ENCODE data around the gene CTNND2. TPM values are rescaled to one million over a fixed set of nuclear protein-coding genes. Genes with fewer than 3 reads are reported as not detected.
A peak's percentile ranks its signal among the peaks of the same experiment; 100 is the strongest.

The CTNND2 gene
- total RNA-seq, 1 experiment from 2014 or later = not detected

DNA sequence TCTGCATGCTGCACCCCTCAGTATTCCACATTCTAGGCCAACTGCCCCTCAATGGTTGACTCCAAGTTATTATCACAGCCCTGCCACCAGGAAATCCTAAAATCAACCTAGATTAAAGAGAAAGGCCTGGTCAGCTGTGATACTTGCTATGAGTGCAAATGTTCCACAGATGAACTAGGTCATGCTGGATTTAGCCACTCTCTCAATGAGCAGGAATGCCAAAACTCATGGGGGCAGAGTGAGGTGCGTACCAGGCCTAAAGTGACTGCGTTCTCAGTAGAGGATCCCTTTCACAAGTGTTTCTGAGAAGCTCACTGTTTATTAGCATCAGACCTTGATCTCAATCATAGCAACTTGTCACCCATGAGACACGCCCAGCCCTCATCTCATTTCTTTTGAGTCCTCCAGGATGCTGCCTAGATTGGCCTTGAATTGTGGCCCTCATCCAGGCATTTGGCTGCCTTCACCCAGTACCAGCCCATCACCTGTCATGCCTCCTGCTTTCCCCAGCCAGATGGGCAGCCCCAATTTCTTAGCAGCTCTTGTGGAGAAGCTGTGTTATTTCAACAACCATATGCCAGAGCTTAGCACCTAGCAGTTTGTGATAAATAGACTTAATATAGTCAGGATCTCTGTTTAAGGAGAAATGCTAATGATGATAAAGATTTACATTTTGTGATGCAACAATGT is 383.9 kb downstream of the CTNND2 start:
- DNase-seq (ENCODE audit: low read depth) = no peak

GRCh38 chr5:11519236-11519635 is 385.0 kb downstream of the CTNND2 start:
- no peak for DNase-seq (ENCODE audit: low read depth)

DNA sequence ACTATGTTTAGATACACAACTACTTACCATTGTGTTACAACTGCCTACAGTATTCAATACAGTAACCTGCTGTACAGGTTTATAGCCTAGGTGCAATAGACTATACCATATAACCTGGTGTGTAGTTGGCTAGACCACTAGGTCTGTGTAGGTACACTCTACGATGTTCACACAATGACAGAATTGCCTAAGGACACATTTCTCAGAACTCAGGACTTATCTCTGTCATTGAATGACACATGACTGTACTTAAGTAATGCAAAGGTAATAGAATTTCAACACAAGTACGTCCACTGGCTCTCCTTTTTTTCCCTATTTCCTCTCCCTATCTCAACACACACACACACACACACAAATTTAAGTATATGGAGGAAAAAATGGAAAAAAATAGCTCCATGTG is 385.6 kb downstream of the CTNND2 start:
- DNase-seq (ENCODE audit: low read depth) = no peak

DNA sequence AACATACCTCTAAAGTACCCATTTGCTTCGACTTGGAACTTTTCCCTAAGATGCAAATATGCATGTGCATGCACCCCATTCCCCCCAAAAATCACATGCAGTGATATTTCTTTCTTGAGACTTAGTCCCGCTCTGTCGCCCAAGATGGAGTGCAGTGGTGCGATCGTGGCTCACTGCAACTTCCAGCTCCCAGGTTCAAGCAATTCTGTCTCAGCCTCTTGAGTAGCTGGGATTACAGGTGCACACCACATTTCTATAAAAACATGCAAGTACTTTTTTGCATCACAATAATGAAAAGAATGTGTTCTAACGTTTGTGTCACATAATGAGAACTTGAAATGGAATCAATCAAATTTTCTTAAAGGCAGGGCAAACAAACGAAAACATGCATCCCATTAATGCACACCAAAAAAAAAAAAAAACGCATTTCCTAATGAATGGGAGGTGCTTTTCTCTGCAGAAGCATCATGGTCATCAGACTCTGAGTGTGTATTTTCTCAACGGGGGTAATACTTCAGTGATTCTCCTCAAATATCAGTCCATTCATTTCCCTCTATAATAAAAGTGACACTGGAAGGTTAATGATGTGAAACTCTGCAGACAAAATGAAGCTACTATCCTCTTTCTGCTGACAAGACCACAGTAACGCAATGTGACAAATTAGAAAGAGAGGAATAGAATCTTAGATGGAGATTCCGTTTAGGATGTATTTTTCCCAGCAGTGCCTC is 389.4 kb downstream of the CTNND2 start:
- no peak for DNase-seq (ENCODE audit: low read depth)

DNA sequence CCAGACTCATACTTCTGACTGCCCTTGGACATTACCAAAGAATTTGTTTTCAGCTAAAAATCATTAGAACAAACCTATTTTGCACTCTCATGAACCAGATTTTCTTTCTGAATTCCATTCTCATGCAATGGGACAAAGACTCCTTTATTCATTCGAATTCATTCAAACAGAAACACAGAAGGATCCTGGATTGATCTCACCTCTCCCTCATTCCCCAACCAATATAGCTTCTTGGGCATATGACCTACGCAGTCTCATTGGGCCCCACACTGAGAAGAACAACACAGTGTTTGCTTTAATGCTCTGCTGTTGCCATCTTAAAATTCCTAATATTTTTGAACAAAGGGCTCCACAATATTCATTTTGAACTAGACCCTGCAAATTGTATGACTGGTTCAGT is 392.4 kb downstream of the CTNND2 start:
- no peak for DNase-seq (ENCODE audit: low read depth)

DNA sequence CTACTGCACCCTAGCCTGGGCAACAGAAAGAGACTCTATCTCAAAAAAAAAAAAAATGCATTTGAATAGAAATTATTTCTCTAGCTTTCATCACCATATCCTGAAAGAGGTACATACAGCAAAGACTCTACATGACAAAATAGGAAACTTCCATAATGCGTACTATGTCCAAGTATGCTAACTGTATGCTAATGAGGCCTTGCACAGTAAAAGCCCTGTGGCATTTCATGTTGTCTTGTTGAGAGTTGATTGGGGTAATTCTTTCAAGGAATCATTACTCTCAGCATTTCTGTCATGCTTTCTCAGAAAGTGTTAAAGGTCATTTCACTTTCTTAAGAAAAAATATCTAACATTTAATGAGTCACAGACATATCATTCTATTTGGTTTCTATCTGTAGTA is 393.4 kb downstream of the CTNND2 start:
- DNase-seq (ENCODE audit: low read depth) = no peak

DNA sequence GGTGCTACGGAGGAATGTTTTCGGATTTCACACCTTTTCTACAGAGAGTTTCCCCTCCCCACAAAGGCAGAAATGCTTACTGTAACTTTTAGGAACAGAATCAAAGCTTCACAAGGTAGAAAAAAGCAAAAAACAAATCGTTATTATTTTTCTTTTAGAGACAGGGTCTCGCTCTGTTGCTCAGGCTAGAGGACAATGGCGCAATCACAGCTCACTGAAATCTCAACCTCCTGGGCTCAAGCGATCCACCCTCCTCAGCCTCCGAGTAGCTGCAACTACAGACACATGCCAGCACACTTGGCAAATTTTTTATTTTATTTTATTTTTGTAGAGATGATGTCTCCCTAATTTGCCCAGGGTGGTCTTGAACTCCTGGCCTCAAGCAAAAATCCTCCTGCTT is 394.5 kb downstream of the CTNND2 start:
- DNase-seq (ENCODE audit: low read depth) = no peak

- no peak for DNase-seq (ENCODE audit: low read depth)
Measured at GRCh38 chr5:11507156-11507910, 396.9 kb downstream of the CTNND2 start.

DNA sequence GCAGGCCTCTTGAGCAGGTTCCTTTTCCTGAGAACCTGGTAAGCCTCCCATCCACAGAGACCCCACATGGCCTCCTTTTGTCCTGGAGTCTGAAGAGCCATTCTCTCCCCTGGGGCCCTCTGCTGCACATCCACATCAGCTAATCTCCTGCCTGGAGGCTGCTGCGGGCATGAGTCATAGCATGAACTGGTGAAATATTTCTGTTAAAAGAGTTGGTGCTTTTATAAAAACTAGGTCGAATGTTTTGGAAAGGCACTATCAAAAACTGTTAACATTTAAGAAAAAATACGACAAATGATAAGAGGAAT is 399.4 kb downstream of the CTNND2 start:
- peak; percentile 62 for DNase-seq (ENCODE audit: low read depth)

- peak; percentile 11 for DNase-seq (ENCODE audit: low read depth)
Measured at GRCh38 chr5:11504065-11504885, 400.0 kb downstream of the CTNND2 start.

DNA sequence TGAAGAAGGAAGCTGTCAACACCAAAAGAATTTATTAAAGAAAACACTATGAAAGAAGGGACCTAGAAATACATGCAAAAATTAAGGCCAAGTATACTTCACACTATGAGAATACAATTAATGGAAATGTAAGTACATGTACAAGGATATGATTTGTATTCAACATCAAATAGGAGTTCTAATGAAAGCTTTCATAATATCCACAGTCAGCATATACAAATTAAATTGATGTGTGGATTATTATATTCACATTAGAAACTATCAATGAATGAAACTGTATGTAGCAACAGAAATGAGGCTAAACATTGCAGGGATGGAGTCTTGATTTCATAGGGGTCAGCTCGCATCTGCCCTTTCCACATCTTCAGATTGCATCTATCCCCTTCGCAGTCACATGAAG is 401.5 kb downstream of the CTNND2 start:
- DNase-seq (ENCODE audit: low read depth) = no peak

- DNase-seq (ENCODE audit: low read depth) = no peak
Measured at GRCh38 chr5:11497651-11498050, 406.6 kb downstream of the CTNND2 start.

GRCh38 chr5:11496137-11496719 is 408.0 kb downstream of the CTNND2 start:
- no peak for DNase-seq (ENCODE audit: low read depth)

DNA sequence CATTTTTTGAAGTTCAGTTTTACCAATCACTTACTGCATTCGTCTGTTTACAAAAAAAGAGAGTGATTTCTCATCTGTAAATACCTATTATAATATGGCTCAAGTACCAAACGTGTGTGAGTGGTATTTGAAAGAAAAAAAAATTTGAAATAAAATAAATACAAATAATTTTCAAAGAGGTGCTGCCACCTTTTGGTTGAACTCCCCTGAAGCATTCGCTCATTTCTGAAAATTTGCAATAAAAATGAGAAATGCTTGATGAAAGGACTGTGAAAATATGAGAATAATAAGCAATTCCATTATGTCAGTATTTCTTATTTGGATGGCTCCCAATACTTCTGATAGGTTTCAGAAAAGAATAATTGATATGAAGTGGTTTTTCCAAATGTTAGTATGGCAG is 409.9 kb downstream of the CTNND2 start:
- DNase-seq (ENCODE audit: low read depth) = no peak

DNA sequence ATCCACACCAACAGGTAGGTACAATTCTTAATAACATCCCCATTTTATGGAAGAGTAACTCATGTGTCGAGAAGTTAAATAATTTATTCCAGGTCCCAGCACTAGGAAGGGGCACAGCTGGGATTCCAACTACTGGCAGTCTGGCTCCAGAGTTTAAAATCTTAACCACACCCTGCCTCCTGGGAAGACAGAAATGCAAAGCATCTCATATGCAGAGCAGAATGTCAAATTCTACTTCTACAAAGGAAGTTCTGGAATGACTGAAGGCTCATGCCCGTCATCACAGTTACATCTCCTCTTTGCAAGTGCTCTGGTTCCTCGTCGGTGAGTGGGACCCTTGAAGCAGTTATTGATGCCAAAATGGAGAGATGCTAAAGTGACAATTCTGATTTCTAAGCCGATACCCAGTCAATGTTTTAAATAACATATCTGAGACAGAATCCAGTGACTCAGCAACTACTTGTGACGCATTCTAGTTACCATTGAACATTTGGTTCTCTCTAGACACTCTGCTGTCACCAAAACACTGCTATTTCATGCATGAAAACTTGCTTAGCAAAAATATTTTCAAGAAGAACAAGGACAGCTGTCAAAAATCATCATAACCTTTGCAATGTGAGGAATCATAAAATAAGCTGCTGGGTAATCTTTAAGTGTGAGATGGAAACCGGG is 412.7 kb downstream of the CTNND2 start:
- DNase-seq (ENCODE audit: low read depth) = no peak

GRCh38 chr5:11483630-11484029 is 420.6 kb downstream of the CTNND2 start:
- no peak for DNase-seq (ENCODE audit: low read depth)

GRCh38 chr5:11482011-11482410 is 422.2 kb downstream of the CTNND2 start:
- no peak for DNase-seq (ENCODE audit: low read depth)

- no peak for DNase-seq (ENCODE audit: low read depth)
Measured at GRCh38 chr5:11477786-11478185, 426.5 kb downstream of the CTNND2 start.

- no peak for DNase-seq (ENCODE audit: low read depth)
Measured at GRCh38 chr5:11476866-11477265, 427.4 kb downstream of the CTNND2 start.

- DNase-seq (ENCODE audit: low read depth) = no peak
Measured at GRCh38 chr5:11468334-11469039, 435.8 kb downstream of the CTNND2 start.

DNA sequence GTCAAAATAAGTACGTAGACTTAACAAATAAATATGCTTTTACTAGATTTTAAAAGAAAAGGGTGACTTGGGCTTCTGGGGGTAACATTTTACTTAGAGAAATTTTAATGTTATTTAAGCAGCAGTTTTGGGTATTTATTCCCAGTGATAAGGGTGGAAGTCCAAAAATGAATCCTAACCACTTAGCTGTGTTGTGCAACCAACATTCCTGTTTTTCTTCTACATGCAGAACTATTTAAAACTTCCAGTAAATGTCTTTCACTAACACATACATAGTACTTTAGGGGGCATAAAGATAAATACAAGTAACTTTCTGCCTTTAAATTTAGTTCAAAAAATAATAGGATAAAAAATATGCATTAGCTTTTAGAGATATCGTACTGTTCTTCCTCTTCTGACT is 436.7 kb downstream of the CTNND2 start:
- no peak for DNase-seq (ENCODE audit: low read depth)

Measured in RPMI7951 (cell line).